Suppressor macrophage treated with lipopolysaccharide for 1 hour (primary cell): ENCODE results near the gene IL10.
"Not testable (repeated sequence)": the region's sequence is repeated elsewhere in the genome, so short reads cannot be mapped to it uniquely, and the experiment has no call there.

ENCODE experiments used
- DNase-seq, 3 donors: peaks; one replicate each; pipeline ENCODE4 v3.0.0-alpha.2; 2020 to 2022

Gene IL10

GRCh38 chr1:206792939-206793607, 20.8 kb upstream of the IL10 start:
- peak; percentile 81 to 91 (median 90) for DNase-seq

GRCh38 chr1:206790502-206791250, 18.4 kb upstream of the IL10 start:
- DNase-seq = no peak

GRCh38 chr1:206788487-206789050, 16.3 kb upstream of the IL10 start:
- DNase-seq = no peak

GRCh38 chr1:206787891-206788290, 15.6 kb upstream of the IL10 start:
- peak; percentile 87 to 93 (median 88) for DNase-seq

- DNase-seq = no peak
Observed at GRCh38 chr1:206786212-206786886, 14.1 kb upstream of the IL10 start.

GRCh38 chr1:206785182-206785765, 13.0 kb upstream of the IL10 start:
- peak in 2 of 3 donors; percentile 51 to 60 for DNase-seq

- DNase-seq = no peak
Observed at GRCh38 chr1:206784471-206784903, 12.2 kb upstream of the IL10 start.

GRCh38 chr1:206783506-206783905, 11.2 kb upstream of the IL10 start:
- no peak for DNase-seq

GRCh38 chr1:206782448-206782847, 10.2 kb upstream of the IL10 start:
- DNase-seq = no peak

GRCh38 chr1:206779638-206780037, 7.3 kb upstream of the IL10 start:
- peak; percentile 28 to 65 (median 61) for DNase-seq

GRCh38 chr1:206778911-206779310, 6.6 kb upstream of the IL10 start:
- not testable (repeated sequence) for DNase-seq

- peak; percentile 75 to 83 (median 76) for DNase-seq
Observed at GRCh38 chr1:206778031-206778430, 5.7 kb upstream of the IL10 start.

GRCh38 chr1:206776229-206776628, 3.9 kb upstream of the IL10 start:
- DNase-seq = peak in 1 of 3 donors; percentile 50

GRCh38 chr1:206774093-206774492, 1.8 kb upstream of the IL10 start:
- peak; percentile 52 to 72 (median 53) for DNase-seq

GRCh38 chr1:206771338-206771692, 979 bp downstream of the IL10 start:
- DNase-seq = peak in 1 of 3 donors; percentile 43

- DNase-seq = peak; percentile 87 to 95 (median 88)
Observed at GRCh38 chr1:206770531-206771337, 1.6 kb downstream of the IL10 start, which contains the start of gene IL19. Gene IL19, plus strand, starts transcription at chr1:206770773. Its CDS starts 65,890 bp downstream, at chr1:206836663.

- peak in 1 of 3 donors; percentile 59 for DNase-seq
Observed at GRCh38 chr1:206769304-206769731, 3.0 kb downstream of the IL10 start.

- no peak for DNase-seq
Observed at GRCh38 chr1:206768472-206769303, 3.6 kb downstream of the IL10 start.

GRCh38 chr1:206766251-206766856, 5.9 kb downstream of the IL10 start:
- DNase-seq = peak; percentile 94 to 97 (median 94)

- DNase-seq = not testable (repeated sequence)
Observed at GRCh38 chr1:206765771-206766170, 6.5 kb downstream of the IL10 start.
